Hematopoietic multipotent progenitor cell treated with erythropoietin and hydrocortisone succinate and interleukin-3 and kit ligand, for 15 days (in vitro differentiated cells): Measurements from ENCODE around the gene SP2.

ENCODE experiments used
- DNase-seq: peaks from one replicate; pipeline ENCODE4 v3.0.0-alpha.2; 2015; ENCODE audit warnings: low spot score

SP2 gene

GRCh38 chr17:47870056-47870455, 26.0 kb upstream of the SP2 start:
- DNase-seq: no peak

- no peak for DNase-seq
Measured at GRCh38 chr17:47871048-47871447, 25.0 kb upstream of the SP2 start.

- no peak for DNase-seq
Measured at GRCh38 chr17:47872019-47872650, 23.9 kb upstream of the SP2 start.

GRCh38 chr17:47872651-47873161, 23.3 kb upstream of the SP2 start:
- DNase-seq: no peak

DNA sequence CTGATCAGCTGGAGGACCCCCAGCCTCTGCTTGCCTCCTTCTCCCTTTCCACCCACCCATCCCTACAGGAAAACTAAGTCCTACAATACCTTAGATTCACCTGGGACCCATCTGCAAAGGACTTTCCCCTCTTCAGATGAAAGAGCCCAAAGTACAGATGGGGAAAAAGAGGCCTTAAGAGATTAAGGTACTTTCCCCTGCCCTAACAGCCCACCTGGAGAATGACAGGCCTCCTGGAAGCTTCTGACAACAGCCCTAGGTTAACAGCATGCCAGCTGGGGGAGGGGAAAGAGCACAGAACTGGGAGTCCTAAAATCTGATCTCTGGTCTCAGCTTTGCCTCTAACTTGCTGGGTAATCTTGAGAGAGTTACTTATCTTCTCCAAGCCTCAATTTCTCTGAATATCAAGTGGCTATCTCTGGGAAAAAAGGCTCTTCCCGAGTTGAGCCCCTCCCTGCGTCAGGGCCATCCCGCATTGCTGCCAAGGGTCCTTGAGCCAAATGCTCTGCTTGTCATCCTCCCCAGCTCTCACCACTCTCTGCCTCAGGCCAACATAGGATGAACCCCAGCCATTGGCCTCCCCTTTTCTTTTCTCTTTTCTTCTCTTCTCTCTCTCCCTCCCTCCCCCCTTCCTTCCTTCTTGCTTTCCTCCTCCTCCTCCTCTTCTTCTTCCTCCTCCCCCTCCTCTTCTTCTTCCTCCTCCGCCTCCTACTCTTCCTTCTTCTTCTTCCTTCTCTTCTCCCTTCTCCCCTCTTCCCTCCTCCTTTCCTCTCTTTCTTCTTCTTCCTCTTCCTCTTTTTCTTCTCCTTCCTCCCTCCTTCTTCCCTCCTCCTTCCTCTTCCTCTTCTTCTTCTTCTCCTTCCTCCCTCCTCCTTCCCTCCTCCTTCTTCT, 22.6 kb upstream of the SP2 start:
- DNase-seq: no peak

- no peak for DNase-seq
Measured at GRCh38 chr17:47875011-47875985, 20.7 kb upstream of the SP2 start.

- no peak for DNase-seq
Measured at GRCh38 chr17:47877368-47878034, 18.5 kb upstream of the SP2 start.

GRCh38 chr17:47878203-47879027, 17.6 kb upstream of the SP2 start:
- DNase-seq: no peak

DNA sequence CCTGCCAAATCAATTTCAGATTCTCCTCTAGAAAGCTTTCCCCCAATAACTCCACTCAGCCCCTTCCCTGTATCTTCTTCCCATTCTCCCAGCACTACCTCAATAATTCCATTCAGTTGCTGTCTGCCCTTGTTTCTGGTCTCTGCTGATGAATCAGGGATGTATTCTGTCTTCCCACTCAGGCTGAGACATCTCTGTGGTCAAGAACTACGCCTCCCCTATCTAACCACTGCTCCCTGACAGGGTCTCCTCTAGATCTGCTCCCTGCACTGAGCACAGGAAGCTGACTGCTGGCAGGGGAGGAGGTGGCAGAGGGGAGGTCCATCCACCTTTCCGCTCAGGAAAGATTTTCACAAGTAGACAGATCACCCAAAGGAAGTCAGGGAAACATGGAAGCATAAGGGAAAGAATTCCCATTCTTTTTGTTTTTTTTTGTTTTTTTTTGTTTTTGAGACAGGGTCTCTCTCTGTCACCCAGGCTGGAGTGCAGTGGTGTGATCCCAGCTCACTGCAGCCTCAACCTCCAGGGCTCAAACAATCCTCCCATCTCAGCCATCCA, 16.9 kb upstream of the SP2 start:
- no peak for DNase-seq

GRCh38 chr17:47879776-47880454, 16.1 kb upstream of the SP2 start:
- DNase-seq: no peak

- no peak for DNase-seq
Measured at GRCh38 chr17:47882247-47882646, 13.8 kb upstream of the SP2 start.

DNA sequence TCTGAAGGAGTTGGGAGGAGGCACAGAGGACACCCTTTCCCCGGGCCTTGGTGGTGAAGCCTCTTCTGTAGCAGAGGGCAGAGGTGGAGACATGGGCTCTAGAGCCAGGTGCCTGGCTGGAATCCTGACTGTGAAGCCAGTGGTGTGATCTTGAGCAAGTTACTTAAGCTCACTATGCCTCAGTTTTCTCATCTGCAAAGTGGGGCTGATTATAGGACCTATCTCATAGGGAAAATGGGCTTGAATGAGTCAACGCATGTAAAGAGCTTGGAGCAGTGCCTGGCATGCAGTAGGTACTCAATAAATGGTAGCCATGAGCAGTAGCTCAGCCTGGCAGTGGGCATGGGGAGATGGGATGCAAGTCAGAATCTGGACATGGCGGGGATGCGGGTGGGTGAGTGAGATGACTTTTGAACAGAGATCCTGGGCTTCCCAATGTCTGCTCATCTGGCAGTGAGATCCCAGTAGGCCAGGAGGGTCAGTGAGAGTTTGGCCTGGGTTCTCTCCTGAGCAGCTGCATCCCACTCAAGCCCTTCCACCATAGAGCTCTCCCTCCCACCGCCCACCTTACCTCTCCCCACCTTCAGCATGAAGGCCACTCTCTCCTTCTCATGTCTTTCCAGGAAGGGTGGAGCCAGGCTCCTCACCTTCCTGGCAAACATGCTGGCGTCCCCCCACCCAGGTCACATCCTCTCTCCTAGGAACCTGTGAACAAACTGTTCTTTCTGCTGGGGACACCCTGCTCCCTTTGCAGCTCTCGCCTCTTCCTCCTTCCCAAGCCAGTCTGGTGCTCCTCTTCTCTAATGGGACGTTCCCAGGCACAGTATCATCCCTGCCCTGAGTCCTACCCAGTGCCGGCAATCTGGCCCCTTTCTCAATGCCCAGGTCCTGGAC, 13.1 kb upstream of the SP2 start:
- DNase-seq: no peak

DNA sequence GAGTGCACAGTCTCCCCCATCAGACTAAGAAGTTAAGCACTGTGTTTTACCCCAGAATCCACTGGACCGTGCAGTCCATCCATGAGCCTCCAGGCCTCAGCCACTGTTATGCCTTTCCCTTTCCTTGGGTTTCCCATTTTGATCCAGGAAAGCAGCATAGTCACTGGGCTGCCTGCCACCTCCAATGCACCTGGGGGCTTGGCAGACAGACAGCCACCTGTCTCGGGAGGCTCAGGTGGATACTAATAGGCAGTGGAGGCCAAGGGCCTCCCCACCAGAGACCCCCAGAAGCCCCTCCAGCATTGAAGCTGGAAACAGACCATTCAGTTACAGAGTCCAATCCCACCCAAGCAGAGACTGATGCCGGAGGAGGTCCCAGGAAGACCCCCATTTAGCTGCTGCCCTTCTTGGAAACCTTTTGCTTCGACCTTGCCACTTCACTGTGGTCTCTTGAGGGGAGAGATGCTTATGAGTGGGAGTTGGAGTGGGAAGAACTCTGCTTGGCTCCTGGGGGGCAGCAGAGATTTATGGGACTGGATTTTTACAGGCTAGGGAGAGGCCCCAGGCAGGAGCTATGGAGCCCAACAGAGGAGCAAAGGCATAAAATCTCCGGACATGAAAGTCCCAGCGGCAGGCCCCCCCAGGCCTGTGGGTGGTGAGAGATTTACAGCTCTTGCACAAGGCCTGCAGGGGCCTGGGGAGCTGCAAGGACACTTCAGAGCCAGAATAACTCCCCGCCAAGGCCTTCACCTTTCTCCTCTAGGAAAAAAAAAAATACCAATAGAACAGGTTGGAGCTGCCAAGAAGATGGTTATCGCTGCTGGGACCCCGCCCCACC, 12.2 kb upstream of the SP2 start:
- no peak for DNase-seq

- DNase-seq: no peak
Measured at GRCh38 chr17:47884427-47884740, 11.7 kb upstream of the SP2 start.

DNA sequence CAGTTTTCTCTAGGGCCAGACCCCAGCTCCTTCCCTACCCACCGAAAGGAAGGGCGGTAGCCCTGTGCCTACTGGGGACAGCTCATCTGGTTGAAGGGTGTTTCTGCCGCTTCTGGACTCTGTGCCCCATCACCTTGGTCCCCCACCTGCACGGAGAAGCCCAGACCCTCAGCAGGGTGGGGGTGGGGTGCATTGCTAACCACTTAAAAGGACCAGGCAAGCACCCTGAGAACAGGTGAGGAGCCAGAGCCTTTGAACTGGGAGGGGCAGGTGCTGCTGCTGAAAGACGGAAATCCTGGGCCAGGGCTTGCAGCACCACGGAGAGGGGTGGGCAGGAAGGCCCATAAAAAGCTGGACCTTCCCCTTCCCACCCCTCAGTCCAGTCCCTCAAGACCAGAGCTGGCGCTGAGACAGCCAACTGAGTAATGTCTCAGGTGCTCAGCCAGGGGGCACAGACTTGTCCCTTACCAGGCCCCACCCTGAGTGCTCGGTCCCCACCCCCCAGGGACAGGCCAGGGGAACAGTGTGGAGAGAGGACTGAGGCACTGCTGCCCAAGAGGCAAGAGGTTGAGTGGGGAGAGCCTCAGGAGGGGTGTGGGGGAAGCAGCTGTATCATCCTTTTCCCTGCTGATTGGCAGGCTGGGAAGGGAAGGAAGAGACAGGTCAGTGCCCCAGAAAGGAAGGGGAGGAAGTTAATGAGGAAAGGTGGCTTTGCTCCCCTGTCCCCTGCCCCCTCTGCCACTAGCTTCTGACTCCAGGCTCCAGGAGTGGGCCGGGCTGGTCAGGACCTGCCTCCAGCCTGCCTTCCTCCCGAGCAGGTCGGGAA, 10.9 kb upstream of the SP2 start:
- DNase-seq: no peak

DNA sequence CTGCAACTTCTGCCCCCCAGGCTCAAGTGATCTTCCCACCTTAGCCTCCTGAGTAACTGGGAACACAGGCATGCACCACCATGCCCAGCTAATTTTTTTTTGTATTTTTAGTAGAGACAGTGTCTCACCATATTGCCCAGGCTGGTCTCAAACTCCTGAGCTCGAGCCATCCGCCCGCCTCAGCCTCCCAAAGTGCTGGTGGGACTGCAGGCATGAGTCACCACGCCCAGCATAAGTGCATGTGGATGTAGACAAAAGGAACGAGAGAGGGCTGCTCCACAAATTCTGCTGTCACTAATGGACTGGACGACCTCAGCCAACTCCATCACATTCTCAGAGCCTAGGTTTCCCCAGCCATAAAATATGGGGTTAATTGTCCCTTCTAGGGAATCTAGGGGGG, 7.7 kb upstream of the SP2 start:
- no peak for DNase-seq
